Stimulated activated CD8-positive, alpha-beta memory T cell treated with anti-CD3 and anti-CD28 coated beads, Interleukin-12 subunit alpha, Interleukin-12 subunit beta, amount 100 ng/mL, for 24 hours (primary cell): ENCODE results near the gene IKZF4.
"Not testable (repeated sequence)": the region's sequence is repeated elsewhere in the genome, so short reads cannot be mapped to it uniquely, and the experiment has no call there.

ENCODE experiments used
- DNase-seq: peaks from one replicate; pipeline ENCODE4 v3.0.0-alpha.2; 2020; ENCODE audit errors: extremely low read depth

The IKZF4 gene

GRCh38 chr12:56040151-56040550, 19.3 kb downstream of the IKZF4 start:
- DNase-seq, result no peak

DNA sequence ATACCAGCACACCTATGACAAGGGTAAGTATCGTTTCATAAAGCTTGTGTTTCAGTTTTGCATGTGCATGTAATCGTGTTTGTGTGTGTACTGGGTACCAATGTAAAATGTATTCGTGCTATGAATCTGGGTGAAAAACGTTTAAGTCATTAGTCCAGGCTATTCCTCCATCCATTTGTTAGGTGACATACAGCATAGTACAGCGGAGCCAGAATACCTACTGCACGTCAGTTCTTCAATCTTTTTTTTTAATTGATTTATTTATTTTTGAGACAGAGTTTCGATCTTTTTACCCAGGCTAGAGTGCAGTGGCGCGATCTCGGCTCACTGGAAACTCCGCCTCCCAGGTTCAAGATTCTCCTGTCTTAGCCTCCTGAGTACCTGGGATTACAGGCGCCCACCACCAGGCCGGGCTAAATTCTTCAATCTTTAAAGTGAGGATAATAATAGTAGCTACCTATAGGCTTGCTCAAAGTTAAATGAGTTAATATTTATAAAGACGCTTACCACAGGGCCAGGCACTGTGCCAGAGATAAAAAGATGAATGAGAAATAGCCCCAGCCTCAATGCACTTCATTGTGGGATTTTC, 20.2 kb downstream of the IKZF4 start:
- no peak for DNase-seq

- peak; percentile 84 for DNase-seq
Observed at GRCh38 chr12:56041552-56042429, 20.9 kb downstream of the IKZF4 start, which contains the start of gene RPS26. Gene RPS26 (plus strand): TSS chr12:56041918. CDS start chr12:56042167, 249 bp downstream.

DNA sequence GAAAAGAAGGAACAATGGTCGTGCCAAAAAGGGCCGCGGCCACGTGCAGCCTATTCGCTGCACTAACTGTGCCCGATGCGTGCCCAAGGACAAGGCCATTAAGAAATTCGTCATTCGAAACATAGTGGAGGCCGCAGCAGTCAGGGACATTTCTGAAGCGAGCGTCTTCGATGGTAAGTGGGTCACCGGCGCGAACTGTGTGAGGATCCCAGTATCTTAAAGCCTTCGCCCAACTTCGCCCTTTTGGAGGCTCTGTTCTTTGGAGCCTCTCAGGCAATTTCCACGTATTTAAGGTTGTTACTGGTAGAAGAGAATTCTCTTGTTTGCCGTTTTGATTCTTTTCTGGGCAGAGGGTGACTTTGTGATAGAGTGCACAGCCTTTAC, 21.6 kb downstream of the IKZF4 start:
- DNase-seq, result not testable (repeated sequence)

DNA sequence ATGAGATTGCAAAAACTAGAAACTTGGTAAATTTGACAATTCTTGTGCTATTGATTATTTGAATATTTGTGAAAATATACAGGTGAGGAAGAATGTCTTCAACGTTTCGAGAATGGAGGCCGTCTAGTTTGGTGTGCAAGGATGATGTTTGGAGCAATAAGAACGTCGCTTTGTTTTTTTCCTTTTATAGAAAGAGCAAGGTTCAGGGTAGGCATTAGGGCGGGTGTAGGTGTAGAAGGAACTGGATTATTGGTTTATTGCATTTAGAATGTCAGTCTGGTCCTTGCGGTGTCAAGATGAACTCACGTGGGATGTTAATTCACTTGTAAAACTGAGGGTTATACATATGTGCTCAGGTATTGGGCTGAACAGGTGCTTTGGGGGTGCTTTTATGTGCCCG, 22.0 kb downstream of the IKZF4 start:
- DNase-seq, result no peak

DNA sequence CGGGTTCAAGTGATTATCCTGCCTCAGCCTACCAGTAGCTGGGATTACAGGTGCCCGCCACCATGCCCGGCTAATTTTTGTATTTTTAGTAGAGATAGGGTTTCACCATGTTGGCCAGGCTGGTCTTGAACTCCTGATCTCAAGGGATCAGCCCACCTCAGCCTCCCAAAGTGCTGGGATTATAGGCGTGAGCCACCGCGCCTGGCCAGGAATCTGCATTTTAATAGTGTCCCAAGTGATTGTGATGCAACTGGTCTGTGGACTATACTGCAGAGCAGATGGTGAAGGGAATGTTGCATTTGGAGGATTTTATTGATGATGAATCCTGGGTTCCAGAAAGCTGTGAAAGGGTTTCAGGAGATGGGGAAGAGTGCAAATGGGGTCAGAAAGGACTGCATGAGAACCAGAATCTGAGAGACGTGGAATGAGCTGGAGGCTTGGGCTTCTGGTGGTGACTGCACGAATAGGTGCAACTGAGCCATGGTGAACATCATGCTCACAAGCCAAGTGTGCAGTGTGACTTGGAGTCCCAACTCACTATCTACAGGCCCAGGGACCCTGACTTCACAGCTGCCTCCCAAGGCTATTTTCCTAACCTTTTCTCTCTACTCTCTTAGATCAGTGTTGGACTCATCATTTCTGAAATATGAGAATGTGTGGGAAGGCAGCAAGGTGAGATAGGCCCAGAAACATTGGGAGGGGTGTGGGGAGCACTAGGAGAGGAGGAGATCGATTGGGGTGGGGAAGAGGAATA, 25.4 kb downstream of the IKZF4 start:
- no peak for DNase-seq

- no peak for DNase-seq
Observed at GRCh38 chr12:56053407-56053893, 32.6 kb downstream of the IKZF4 start.

DNA sequence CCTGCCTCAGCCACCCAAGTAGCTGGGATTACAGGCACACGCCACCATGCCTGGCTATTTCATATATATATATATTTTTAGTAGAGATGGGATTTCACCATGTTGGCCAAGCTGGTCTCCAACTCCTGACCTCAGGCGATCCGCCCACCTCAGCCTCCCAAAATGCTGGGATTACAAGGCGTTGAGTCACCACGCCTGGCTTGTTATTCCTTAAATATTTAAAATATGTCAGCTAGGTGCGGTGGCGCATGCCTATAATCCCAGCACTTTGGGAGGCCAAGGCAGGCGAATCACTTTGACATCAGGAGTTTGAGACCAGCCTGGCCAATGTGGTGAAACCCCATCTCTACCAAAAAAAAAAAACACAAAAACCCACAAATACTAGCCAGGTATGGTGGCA, 39.1 kb downstream of the IKZF4 start:
- not testable (repeated sequence) for DNase-seq

DNA sequence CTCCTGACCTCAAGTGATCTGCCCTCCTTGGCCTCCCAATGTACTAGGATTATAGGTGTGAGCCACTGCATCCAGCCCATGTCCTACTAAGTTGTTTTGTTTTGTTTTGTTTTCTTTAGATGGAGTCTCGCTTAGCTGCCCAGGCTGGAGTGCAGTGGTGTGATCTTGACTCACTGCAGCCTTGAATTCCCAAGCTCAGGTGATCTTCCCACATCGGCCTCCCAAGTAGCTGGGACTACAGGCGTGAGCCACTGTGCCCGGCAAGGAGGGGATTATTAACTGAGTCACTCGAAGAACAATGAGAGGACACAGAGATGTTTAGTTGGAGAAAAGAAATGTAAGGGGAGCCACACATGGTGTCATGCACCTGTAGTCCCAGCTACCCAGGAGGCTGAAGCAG, 41.1 kb downstream of the IKZF4 start:
- no peak for DNase-seq

DNA sequence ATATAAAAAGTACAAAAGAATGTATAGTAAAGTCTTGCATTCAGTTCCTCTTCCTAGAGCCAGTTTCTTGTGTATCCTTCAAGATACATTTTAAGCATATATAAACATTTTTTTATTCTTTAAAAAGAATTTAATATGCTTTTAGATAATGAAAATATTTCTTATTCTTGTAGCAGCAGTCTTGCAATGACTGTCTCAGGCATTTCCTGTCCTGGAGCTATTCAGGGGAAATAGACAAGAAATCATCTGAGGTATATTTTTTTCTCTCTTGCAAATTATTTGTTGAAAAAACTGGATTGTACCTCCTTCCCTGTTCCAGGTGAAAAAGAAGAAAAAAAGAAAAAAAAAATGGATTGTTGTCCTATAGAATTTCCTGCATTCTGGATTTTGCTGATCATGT, 42.2 kb downstream of the IKZF4 start:
- DNase-seq, result no peak

- DNase-seq, result no peak
Observed at GRCh38 chr12:56071648-56072047, 50.8 kb downstream of the IKZF4 start.

- no peak for DNase-seq
Observed at GRCh38 chr12:56074396-56074795, 53.6 kb downstream of the IKZF4 start.

- not testable (repeated sequence) for DNase-seq
Observed at GRCh38 chr12:56077966-56078365, 57.1 kb downstream of the IKZF4 start.

- no peak for DNase-seq
Observed at GRCh38 chr12:56078427-56078826, 57.6 kb downstream of the IKZF4 start.

DNA sequence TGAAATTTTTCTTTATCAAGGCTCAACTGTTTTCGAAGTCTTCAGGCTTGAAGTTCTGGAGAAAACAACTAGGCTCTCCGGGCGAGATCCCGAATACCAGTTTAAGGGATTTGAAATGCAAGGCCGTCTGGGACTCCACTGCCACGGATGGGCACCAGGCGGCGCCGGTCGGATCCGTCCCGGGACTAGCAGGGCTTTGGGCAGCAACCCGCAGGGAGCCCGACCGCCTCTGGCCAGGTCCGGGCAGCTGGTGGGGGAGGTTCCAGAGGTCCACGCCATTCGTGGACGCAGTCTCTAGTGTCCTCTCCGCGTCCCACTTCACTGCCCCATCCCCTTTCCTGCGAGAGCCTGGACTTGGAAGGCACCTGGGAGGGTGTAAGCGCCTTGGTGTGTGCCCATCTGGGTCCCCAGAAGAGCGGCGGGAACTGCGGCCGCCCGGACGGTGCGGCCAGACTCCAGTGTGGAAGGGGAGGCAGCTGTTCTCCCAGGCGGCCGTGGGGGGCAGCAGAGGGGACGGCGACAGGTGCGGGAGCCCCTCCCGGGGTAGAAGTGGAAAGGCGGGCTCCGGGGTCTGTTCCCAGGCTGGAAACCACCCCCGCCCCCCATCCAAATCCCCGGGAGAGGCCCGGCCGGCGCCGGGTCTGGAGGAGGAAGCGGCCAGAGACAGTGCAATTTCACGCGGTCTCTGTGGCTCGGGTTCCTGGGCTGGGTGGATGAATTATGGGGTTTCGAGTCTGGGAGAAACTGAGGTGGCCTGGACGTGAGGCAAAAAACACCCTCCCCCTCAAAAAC, 58.3 kb downstream of the IKZF4 start:
- no peak for DNase-seq

DNA sequence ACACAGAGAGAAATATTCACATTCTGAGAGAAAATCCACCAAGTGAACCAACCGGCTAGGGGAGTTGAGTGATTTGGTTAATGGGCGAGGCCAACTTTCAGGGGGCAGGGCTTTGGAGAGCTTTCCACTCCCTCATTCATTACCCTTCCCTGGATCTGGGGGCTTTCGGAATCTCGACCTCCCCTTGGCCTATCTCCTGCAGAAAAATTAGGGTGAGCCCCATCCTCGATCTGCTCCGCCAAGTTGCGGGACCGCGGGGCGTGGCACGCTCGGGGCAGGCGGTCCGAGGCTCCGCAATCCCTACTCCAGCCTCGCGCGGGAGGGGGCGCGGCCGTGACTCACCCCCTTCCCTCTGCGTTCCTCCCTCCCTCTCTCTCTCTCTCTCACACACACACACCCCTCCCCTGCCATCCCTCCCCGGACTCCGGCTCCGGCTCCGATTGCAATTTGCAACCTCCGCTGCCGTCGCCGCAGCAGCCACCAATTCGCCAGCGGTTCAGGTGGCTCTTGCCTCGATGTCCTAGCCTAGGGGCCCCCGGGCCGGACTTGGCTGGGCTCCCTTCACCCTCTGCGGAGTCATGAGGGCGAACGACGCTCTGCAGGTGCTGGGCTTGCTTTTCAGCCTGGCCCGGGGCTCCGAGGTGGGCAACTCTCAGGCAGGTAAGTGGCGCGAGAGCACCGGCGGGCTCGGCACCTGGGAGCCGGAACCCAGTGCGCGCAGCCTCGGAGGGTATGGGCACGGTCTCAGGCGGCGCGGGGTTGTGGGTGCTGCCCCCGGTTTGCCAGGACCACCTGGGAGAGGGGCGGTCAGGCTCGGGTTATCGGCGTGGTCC, 59.1 kb downstream of the IKZF4 start, which contains the start of gene ERBB3:
ERBB3 (plus strand) TSS at position 443 of the 833 bp plus-strand sequence; CDS start at position 579, 136 bp downstream.
- no peak for DNase-seq

- no peak for DNase-seq
Observed at GRCh38 chr12:56080556-56081138, 59.8 kb downstream of the IKZF4 start.

- DNase-seq, result no peak
Observed at GRCh38 chr12:56081393-56082347, 60.8 kb downstream of the IKZF4 start.

DNA sequence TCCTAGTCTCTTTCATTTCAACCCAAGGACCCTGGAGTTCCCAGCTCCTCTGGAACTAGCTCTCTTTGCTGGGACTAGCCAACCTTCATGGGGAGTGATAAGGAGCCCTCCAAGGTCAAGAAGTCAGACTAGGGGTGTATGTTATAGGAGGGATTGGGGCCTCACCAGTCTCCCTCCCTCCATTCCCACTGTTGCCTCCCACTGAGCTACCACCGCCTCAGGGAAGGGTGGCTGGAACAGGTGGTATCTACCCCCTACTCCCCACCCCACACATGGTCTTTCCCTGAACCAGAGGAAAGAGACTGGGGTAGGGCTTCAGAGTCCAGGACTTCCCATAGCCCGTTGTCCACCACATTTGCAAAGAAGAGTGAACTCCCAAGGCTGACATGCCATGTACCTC, 61.5 kb downstream of the IKZF4 start:
- no peak for DNase-seq
